Prostate gland (tissue), 2 donors: ENCODE results near the gene LPP.

ENCODE experiments used
- CTCF ChIP-seq, 4 experiments: fragments of 200-600 bp in 2 of 4; fragments of 450-650 bp in 2 of 4; sonication (generic) in 2 of 4; IDR thresholded peaks; 1 replicate in 3 of 4; 2 replicates in 1 of 4; pipeline ENCODE4 v1.5.1; 2016 to 2019; ENCODE audit warnings: antibody characterized with exemption in 4 of 4, mild to moderate bottlenecking in 2 of 4, moderate library complexity in 2 of 4
- POLR2A ChIP-seq: fragments of 450-650 bp; IDR thresholded peaks from one replicate; pipeline ENCODE4 v1.6.1; 2016; ENCODE audit warnings: antibody characterized with exemption, mild to moderate bottlenecking
- POLR2AphosphoS5 ChIP-seq: sonication (generic); formaldehyde crosslinking; IDR thresholded peaks from one replicate; pipeline ENCODE4 v1.6.1; 2017; ENCODE audit warnings: antibody characterized with exemption

GRCh38 chr3:188259596-188259995 lies 105.6 kb downstream of the LPP start:
- TF ChIP-seq POLR2AphosphoS5 (no peak), CTCF (IDR thresholded peaks at IDR 0.05) (no peak), POLR2A (no peak)
